Measurements from ENCODE around the gene SKP1.

The SKP1 gene

DNA sequence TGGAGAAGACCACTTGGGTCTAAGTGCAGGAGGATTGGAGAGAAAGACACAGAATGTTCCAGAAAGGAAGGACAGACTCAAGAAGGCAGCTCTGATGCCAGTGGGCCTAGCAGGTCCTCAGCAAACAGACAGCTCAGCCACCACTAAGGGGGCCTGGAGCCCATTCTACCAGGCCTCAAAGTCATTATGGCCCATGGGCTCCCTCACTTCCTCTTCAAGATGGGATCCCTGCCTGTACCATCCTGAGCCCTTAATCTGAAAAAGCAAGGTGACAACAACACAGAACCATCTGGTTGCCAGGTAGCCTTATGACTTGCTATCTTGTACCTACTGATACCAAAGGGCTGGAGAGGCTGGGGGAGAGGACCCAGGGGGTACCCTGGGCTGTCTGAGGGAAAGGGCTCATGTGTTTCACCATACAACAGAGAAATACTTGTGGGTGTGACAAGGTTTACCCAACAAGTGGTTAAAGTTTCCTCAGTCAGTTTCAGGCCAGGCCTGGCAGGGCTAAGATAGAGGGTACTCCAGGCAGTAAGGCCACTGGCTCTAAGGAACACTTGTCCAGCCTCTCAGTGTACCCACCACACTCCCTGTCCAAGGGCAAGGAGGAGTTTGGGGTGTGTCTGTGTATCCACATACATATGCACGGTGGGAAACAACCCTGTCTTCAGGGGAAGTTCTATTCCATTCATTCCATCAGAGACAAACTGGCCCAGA is 31.6 kb downstream of the SKP1 start:
- TF ChIP-seq ZFX (IDR thresholded peaks at IDR 0.05; ENCODE audit: borderline replicate concordance) = no peak
- TF ChIP-seq, protein P1, sequence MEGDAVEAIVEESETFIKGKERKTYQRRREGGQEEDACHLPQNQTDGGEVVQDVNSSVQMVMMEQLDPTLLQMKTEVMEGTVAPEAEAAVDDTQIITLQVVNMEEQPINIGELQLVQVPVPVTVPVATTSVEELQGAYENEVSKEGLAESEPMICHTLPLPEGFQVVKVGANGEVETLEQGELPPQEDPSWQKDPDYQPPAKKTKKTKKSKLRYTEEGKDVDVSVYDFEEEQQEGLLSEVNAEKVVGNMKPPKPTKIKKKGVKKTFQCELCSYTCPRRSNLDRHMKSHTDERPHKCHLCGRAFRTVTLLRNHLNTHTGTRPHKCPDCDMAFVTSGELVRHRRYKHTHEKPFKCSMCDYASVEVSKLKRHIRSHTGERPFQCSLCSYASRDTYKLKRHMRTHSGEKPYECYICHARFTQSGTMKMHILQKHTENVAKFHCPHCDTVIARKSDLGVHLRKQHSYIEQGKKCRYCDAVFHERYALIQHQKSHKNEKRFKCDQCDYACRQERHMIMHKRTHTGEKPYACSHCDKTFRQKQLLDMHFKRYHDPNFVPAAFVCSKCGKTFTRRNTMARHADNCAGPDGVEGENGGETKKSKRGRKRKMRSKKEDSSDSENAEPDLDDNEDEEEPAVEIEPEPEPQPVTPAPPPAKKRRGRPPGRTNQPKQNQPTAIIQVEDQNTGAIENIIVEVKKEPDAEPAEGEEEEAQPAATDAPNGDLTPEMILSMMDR (IDR thresholded peaks at IDR 0.05) = no peak
- no peak overlapping the region for H3K27ac ChIP-seq

DNA sequence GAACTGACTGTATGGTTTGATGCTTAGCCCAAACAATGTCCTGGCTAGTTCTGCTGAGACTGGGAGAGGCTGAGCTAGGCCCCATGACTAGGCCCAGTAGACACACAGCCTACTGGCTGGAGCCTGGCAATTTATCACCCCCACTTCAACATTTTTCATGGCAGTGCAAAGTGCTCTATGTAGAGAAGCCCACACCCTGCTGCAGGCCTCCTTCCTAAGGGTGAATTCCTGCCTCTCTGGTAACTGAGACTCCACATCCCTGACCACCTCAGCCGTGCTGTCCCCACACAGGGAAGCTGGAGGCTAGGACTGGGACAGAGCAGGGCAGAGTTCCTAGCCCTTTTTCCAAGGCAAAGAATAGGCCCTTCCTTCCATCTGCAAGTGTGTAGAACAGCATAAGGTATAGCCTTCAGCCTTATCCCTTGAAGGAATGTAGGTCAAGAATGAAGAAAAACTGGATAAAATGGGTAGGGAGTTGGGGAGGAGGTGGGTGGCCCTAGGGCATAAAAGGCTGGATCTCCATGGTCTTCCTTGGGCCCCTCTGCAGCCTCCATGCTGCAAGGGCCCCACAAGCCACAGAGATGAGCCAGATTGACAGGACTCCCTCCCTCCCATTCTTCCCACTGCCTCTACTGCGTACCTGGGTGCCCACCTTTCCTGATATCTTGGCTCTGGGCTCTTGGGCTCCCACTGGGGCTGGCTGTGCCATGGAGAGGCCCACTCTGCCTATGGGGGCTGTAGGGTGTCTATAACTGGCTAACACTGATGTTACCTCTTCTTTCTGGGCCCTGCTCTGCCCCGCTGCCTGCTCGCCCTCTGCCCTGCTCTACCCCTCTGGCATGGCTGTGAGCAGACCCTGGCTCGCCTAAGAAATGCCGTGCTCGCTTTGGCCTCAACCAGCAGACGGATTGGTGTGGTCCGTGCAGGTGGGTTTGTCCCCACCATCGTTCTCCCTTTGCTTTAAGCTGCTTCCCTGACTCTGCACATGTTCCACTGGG is 32.5 kb downstream of the SKP1 start:
- H3K27ac ChIP-seq = no peak overlapping the region
- no peak for TF ChIP-seq ZFX (IDR thresholded peaks at IDR 0.05; ENCODE audit: borderline replicate concordance)
- TF ChIP-seq, protein P1 (IDR thresholded peaks at IDR 0.05) = no peak

DNA sequence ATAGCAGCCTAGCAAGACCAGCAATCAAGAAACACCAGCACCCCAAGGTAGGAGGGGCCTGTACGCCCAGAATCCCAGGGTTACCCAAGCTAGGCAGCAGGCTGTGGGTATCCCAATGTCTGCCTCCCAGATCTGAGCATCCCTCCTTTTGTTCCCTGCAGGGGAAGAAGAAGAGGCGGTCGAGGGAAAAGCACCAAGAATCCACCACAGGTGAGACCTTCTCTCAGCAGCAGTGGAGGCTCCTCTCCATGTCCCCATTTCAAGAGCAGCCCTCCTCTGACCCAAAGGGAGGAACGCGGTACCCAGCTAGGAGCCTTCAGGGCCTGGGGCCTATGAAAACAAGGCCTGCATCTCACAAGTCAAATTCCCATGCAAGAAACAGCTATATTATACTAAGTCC is 33.3 kb downstream of the SKP1 start:
- H3K27ac ChIP-seq = no peak overlapping the region
- TF ChIP-seq, protein P1 (IDR thresholded peaks at IDR 0.05) = no peak
- TF ChIP-seq ZFX (IDR thresholded peaks at IDR 0.05; ENCODE audit: borderline replicate concordance) = no peak

DNA sequence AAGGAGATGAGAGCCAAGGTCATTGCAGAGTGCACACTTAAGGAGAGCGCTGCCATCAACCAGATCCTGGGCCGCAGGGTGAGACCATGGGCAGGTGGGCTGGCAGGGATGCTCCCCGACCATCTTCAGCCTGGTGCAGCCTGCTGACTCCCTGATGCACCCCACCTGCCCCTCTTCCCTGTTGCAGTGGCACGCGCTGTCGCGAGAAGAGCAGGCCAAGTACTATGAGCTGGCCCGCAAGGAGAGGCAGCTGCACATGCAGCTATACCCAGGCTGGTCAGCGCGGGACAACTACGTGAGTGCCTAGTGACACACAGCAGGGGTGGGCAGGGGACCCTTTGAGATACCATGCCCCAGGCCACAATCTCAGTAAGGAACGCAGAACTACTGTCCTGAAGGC is 33.9 kb downstream of the SKP1 start:
- TF ChIP-seq ZFX (IDR thresholded peaks at IDR 0.05; ENCODE audit: borderline replicate concordance) = no peak
- TF ChIP-seq, protein P1 (IDR thresholded peaks at IDR 0.05) = no peak
- no peak overlapping the region for H3K27ac ChIP-seq

DNA sequence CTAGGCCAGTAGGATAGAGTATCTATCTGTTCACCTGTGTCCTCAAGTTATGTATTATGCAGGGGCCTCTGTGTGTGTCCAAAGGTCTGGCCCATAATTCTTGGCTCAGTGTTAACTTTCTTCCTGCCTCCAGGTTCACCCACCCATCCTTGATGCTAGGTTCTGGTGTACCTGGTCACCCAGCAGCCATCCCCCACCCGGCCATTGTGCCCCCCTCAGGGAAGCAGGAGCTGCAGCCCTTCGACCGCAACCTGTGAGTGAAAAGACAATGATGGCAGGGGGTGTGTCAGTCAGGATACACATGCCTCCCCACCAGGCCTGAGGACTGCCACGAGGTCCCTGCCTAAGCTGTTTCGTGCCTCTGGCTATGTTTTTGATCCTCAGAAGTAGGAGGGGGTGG is 34.7 kb downstream of the SKP1 start:
- no peak for TF ChIP-seq ZFX (IDR thresholded peaks at IDR 0.05; ENCODE audit: borderline replicate concordance)
- TF ChIP-seq, protein P1 (IDR thresholded peaks at IDR 0.05) = no peak
- no peak overlapping the region for H3K27ac ChIP-seq

DNA sequence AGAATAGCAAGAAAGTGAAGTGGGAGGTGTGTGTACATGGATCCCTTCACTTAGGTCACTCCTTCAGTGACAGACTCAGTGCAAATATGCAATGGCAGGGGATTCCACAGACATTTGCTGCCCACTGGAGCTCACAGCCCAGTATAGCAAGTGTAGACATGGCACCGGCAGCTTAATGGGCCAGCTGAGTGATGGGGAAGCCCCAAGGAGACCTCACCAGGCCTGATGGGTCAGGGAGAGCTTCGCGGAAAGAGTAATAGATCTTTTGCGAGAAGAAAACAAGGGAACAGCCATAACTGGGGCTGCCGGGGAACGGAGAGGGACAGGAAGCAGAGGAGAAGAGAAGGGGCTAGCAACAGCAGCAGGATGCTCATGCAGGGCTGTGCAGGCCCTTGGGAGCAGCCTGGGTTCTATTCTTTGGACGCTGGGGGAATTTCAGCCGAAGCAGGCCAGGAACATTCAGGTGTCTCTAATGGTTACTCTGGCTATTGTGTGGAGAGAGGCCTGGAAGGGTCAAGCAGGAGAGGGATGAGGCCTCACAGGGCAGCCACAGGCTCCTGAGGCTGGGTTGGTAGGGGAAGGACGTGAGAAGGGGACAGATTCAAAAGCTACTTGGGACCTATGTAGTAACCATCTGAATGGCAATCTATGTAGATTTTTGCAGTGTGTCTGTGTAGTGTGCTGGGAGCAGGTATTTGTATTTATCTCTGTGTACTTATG is 35.3 kb downstream of the SKP1 start:
- H3K27ac ChIP-seq = no peak overlapping the region
- TF ChIP-seq, protein P1 (IDR thresholded peaks at IDR 0.05) = no peak
- TF ChIP-seq ZFX (IDR thresholded peaks at IDR 0.05; ENCODE audit: borderline replicate concordance) = no peak
